Keratinocyte (primary cell): ENCODE data around the gene PRSS1. TPM values are rescaled to one million over a fixed set of nuclear protein-coding genes. Genes with fewer than 3 reads are reported as not detected.

ENCODE experiments used
- DNase-seq: peaks from one replicate; pipeline ENCODE4 v3.0.0-alpha.2; 2011; ENCODE audit warnings: low read depth, missing footprints, low spot score
- FAIRE-seq: peaks from 2 replicates; lab custom pipeline; 2011; peaks lifted over from hg19 to GRCh38; lab: Jason Lieb, UNC
- H2AFZ ChIP-seq: 2 replicates; pipeline ENCODE4 v1.6.0; 2012; ENCODE audit warnings: low read length, control low read depth, inconsistent platforms; ENCODE audit not compliant: control insufficient read depth
- H3K27ac ChIP-seq: 2 replicates; pipeline ENCODE4 v1.5.1; 2011; ENCODE audit warnings: low read length; ENCODE audit not compliant: control insufficient read depth, insufficient read depth
- H3K27me3 ChIP-seq: 3 replicates; pipeline ENCODE4 v1.6.0; 2011; ENCODE audit warnings: low read length; ENCODE audit not compliant: control insufficient read depth, insufficient read depth; ENCODE audit errors: extremely low read depth
- H3K36me3 ChIP-seq, 2 experiments: 2 replicates in 1 of 2; 3 replicates in 1 of 2; pipeline ENCODE4 v1.5.1; 2011; ENCODE audit warnings: low read length in 2 of 2, mild to moderate bottlenecking in 1 of 2; ENCODE audit not compliant: control insufficient read depth in 2 of 2, insufficient read depth in 2 of 2; ENCODE audit errors: extremely low read depth in 1 of 2
- H3K4me1 ChIP-seq: 3 replicates; pipeline ENCODE4 v1.5.1; 2011; ENCODE audit warnings: low read length; ENCODE audit not compliant: control insufficient read depth, insufficient read depth; ENCODE audit errors: extremely low read depth
- H3K4me2 ChIP-seq: 3 replicates; pipeline ENCODE4 v1.6.0; 2011; ENCODE audit warnings: low read depth, low read length; ENCODE audit not compliant: control insufficient read depth, insufficient read depth; ENCODE audit errors: extremely low read depth
- H3K4me3 ChIP-seq, 3 experiments: fragments of 200-600 bp in 1 of 3; sonication (generic) in 1 of 3; 2 replicates in 2 of 3; 3 replicates in 1 of 3; pipeline ENCODE4 v1.5.1; 2011 to 2016; ENCODE audit warnings: low read length in 3 of 3, mild to moderate bottlenecking in 3 of 3, control low read depth in 2 of 3, inconsistent platforms in 1 of 3, low read depth in 1 of 3, mixed read lengths in 1 of 3, mixed run types in 1 of 3, moderate library complexity in 1 of 3; ENCODE audit not compliant: control insufficient read depth in 2 of 3, insufficient read depth in 2 of 3; ENCODE audit errors: extremely low read depth in 1 of 3
- H3K79me2 ChIP-seq: 2 replicates; pipeline ENCODE4 v1.6.0; 2012; ENCODE audit warnings: low read length; ENCODE audit not compliant: control insufficient read depth, insufficient read depth
- H3K9ac ChIP-seq: 3 replicates; pipeline ENCODE4 v1.6.0; 2011; ENCODE audit warnings: low read length; ENCODE audit not compliant: control insufficient read depth, insufficient read depth; ENCODE audit errors: extremely low read depth
- H3K9me1 ChIP-seq: 3 replicates; pipeline ENCODE4 v1.6.0; 2011; ENCODE audit warnings: low read length; ENCODE audit not compliant: control insufficient read depth, insufficient read depth; ENCODE audit errors: extremely low read depth
- H3K9me3 ChIP-seq: 2 replicates; pipeline ENCODE4 v1.5.1; 2012; ENCODE audit warnings: low read depth, low read length; ENCODE audit not compliant: control insufficient read depth
- H4K20me1 ChIP-seq: 3 replicates; pipeline ENCODE4 v1.6.0; 2011; ENCODE audit warnings: low read length; ENCODE audit not compliant: control insufficient read depth, insufficient read depth; ENCODE audit errors: extremely low read depth
- EZH2 ChIP-seq: IDR thresholded peaks from one replicate; pipeline ENCODE4 v1.6.1; 2012; ENCODE audit warnings: inconsistent platforms, mild to moderate bottlenecking, low read length, moderate library complexity
- dilution Hi-C: fragments of 300-500 bp; cut with MboI; formaldehyde crosslinking; loops from one replicate; pipeline ENCODE4 v1.7.0; 2020; ENCODE audit warnings: low sequenced_read_pairs; ENCODE audit not compliant: extremely low pct_ligation_motif_present
- polyA plus RNA-seq, 5 experiments: library from polyadenylated mRNA; depleted of rRNA in 3 of 5; stranded (reverse) in 3 of 5; stranded (forward) in 1 of 5; unstranded in 1 of 5; fragments of >200 nt; gene quantifications; 1 replicate in 1 of 5; 2 replicates in 3 of 5; 3 replicates in 1 of 5; pipeline versions ENCODE4 v1.2.1 to v1.2.3, GENCODE V29; 2011 to 2012; ENCODE audit warnings: missing spikeins in 2 of 5, low read depth in 1 of 5, low replicate concordance in 1 of 5
- TF ChIP-seq, protein P1 (sequence below), 3 experiments: IDR thresholded peaks in 1 of 3; conservative IDR thresholded peaks in 1 of 3; optimal IDR thresholded peaks in 1 of 3; 2 replicates in 2 of 3; 3 replicates in 1 of 3; pipeline versions ENCODE3 to v1.5.1; 2011; ENCODE audit warnings: low read length in 3 of 3, mild to moderate bottlenecking in 3 of 3, moderate library complexity in 2 of 3, control low read depth in 1 of 3, inconsistent platforms in 1 of 3; ENCODE audit not compliant: insufficient read depth in 2 of 3; ENCODE audit errors: extremely low read depth in 1 of 3

The PRSS1 gene
- polyA plus RNA-seq, 1 donor (not counting 4 experiments of a cell fraction or from before 2014, with no cell fraction given): not detected

DNA sequence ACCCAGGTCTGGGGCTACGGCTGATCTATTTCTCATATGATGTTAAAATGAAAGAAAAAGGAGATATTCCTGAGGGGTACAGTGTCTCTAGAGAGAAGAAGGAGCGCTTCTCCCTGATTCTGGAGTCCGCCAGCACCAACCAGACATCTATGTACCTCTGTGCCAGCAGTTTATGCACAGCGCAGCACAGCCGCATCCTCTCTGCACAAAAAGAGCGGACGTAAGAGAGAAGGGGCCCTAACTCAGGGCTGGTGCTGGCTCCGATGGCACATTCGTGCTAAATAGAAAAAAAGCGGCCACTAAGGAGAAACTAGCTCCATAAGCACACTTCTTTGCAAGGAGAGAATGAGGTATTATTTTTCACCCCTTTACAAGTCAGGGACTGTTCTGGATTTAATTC, 28.3 kb upstream of the PRSS1 start:
- Histone ChIP-seq H3K36me3 (no peaks in the 10 kb centered on the region), H3K4me1 (no peaks in the 10 kb centered on the region), H3K27ac (no peak overlapping the region), H3K4me2 (no peak overlapping the region), H3K9ac (no peak overlapping the region), H3K27me3 (no peaks in the 10 kb centered on the region), H3K79me2 (no peaks in the 10 kb centered on the region), H3K4me3 (no peak overlapping the region), H3K9me1 (no peaks in the 10 kb centered on the region), H2AFZ (no peak overlapping the region), H3K9me3 (no peaks in the 10 kb centered on the region), H4K20me1 (no peaks in the 10 kb centered on the region)
- dilution Hi-C loops: no loop called here
- DNase-seq: no peak
- FAIRE-seq: no peak
- no peak for TF ChIP-seq EZH2
- TF ChIP-seq, protein P1, sequence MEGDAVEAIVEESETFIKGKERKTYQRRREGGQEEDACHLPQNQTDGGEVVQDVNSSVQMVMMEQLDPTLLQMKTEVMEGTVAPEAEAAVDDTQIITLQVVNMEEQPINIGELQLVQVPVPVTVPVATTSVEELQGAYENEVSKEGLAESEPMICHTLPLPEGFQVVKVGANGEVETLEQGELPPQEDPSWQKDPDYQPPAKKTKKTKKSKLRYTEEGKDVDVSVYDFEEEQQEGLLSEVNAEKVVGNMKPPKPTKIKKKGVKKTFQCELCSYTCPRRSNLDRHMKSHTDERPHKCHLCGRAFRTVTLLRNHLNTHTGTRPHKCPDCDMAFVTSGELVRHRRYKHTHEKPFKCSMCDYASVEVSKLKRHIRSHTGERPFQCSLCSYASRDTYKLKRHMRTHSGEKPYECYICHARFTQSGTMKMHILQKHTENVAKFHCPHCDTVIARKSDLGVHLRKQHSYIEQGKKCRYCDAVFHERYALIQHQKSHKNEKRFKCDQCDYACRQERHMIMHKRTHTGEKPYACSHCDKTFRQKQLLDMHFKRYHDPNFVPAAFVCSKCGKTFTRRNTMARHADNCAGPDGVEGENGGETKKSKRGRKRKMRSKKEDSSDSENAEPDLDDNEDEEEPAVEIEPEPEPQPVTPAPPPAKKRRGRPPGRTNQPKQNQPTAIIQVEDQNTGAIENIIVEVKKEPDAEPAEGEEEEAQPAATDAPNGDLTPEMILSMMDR (optimal IDR thresholded peaks at IDR 0.05 in 1 of 3, IDR thresholded peaks at IDR 0.05 in 1 of 3, conservative IDR thresholded peaks at IDR 0.05 in 1 of 3; ENCODE audit: extremely low read depth in 1 of 3, insufficient read depth in 2 of 3, low read length in 3 of 3): no peak

DNA sequence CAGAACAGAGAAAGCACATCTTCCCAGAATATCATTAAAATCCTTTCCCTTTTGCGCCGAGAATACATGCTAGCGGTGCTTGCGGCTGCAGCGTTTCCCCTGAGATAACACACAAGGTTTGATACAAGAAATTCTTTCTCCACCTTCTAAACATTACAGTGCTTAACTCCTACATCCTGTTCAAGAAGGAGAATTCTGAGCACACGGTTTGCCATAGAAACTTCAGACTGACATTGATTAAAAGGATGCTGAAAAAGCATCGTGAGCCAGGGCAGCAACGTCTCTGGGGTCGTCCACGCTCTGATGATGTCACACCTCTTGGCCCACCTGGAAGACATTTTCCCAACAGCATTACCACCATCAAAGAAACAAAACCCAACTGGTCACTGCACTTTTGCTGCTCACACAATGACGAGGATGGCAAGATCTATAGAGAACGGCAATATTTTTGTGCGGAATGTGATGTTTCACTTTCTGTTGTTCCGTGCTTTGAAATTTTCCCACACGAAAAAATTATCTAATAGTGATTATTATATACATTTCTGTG, 27.0 kb upstream of the PRSS1 start:
- no peaks in the 10 kb centered on the region for H3K9me3 ChIP-seq
- H2AFZ ChIP-seq: no peak overlapping the region
- H3K4me1 ChIP-seq: no peaks in the 10 kb centered on the region
- H3K9me1 ChIP-seq: no peaks in the 10 kb centered on the region
- H3K79me2 ChIP-seq: no peaks in the 10 kb centered on the region
- H3K27me3 ChIP-seq: no peaks in the 10 kb centered on the region
- FAIRE-seq: no peak
- TF ChIP-seq, protein P1 (optimal IDR thresholded peaks at IDR 0.05 in 1 of 3, IDR thresholded peaks at IDR 0.05 in 1 of 3, conservative IDR thresholded peaks at IDR 0.05 in 1 of 3; ENCODE audit: extremely low read depth in 1 of 3, insufficient read depth in 2 of 3, low read length in 3 of 3): no peak
- no peak for TF ChIP-seq EZH2
- H3K27ac ChIP-seq: no peak overlapping the region
- no peak overlapping the region for H3K9ac ChIP-seq
- dilution Hi-C loops: no loop called here
- no peak for DNase-seq
- no peak overlapping the region for H3K4me3 ChIP-seq
- H3K4me2 ChIP-seq: no peak overlapping the region
- no peaks in the 10 kb centered on the region for H3K36me3 ChIP-seq
- no peaks in the 10 kb centered on the region for H4K20me1 ChIP-seq
